ENCODE results near the gene RNU7-1.

The RNU7-1 gene

DNA sequence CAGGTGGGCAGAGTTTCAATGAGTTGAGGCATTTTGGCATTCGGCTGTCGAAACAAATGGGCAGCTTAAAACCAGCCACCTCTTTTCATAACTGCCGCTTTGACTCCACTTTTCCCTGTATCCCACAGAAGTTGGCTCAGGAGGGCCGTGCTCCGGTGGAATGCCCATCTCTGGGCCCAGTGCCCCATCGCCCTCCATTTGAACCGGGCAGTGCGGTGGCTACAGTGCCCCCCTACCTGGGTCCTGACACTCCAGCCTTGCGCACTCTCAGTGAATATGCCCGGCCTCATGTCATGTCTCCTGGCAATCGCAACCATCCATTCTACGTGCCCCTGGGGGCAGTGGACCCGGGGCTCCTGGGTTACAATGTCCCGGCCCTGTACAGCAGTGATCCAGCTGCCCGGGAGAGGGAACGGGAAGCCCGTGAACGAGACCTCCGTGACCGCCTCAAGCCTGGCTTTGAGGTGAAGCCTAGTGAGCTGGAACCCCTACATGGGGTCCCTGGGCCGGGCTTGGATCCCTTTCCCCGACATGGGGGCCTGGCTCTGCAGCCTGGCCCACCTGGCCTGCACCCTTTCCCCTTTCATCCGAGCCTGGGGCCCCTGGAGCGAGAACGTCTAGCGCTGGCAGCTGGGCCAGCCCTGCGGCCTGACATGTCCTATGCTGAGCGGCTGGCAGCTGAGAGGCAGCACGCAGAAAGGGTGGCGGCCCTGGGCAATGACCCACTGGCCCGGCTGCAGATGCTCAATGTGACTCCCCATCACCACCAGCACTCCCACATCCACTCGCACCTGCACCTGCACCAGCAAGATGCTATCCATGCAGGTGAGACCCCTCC lies 5.0 kb upstream of the RNU7-1 start:
- no peak for FAIRE-seq

DNA sequence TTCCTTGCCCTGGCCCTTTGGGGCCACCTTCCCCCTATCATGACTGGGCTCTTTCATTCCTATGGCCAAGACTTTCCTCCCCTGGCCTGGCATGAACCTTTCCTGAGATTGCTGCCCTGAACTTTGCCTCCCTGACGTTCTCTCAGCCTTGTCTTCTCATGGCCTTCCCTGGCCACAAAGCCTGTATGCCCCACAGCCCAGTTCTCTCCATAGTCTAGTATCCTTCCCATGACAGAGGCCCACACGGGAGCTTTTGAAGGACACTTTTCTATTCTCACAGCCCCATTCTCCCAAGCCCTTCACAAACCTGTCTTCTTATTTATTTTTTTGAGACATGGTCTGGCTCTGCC lies 4.5 kb upstream of the RNU7-1 start:
- FAIRE-seq, result no peak

DNA sequence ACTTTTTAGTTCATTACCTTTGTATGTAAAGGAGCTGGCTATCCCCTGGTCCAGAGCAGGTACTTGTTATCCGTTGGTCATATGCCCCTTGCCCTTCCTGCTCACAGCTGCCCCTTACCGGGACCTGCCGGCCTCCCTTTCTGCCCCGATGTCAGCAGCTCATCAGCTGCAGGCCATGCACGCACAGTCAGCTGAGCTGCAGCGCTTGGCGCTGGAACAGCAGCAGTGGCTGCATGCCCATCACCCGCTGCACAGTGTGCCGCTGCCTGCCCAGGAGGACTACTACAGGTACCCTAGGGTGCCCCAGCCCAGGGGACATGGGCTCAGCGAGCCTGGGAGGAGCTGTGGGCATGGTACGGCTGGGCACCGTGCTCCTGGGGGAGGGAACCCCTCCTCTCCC lies 2.3 kb upstream of the RNU7-1 start:
- no peak for FAIRE-seq

DNA sequence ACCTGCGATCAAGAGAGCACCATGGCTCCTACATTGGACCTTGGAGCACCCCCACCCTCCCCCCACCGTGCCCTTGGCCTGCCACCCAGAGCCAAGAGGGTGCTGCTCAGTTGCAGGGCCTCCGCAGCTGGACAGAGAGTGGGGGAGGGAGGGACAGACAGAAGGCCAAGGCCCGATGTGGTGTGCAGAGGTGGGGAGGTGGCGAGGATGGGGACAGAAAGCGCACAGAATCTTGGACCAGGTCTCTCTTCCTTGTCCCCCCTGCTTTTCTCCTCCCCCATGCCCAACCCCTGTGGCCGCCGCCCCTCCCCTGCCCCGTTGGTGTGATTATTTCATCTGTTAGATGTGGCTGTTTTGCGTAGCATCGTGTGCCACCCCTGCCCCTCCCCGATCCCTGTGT lies 1.8 kb upstream of the RNU7-1 start:
- no peak for FAIRE-seq

DNA sequence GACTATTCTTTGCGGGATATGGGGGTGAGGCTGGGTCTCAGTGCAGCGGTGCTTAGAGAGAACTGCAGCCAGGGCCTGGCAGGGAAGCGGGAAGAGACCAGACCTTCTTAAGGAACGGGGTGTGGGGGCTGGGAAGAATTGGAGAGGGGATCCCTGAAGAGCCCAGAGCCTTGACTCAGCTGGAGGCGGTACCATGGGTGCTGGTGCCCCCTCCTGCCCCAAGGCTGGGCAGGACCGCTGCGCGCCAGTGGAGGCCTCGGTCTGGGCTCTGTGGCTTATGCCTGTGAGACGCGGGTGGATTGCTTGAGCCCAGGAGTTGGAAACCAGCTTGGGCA lies 1.3 kb upstream of the RNU7-1 start:
- no peak for FAIRE-seq

DNA sequence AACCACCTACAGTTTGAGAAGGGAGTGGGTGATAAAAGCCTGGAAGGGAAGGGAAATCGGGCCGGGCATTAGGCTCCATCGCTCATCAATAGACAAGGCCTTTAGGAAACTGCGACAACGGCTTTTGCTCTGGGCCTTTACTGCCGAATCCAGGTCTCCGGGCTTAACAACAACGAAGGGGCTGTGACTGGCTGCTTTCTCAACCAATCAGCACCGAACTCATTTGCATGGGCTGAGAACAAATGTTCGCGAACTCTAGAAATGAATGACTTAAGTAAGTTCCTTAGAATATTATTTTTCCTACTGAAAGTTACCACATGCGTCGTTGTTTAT lies 261 bp upstream of the RNU7-1 start:
- no peak for FAIRE-seq

DNA sequence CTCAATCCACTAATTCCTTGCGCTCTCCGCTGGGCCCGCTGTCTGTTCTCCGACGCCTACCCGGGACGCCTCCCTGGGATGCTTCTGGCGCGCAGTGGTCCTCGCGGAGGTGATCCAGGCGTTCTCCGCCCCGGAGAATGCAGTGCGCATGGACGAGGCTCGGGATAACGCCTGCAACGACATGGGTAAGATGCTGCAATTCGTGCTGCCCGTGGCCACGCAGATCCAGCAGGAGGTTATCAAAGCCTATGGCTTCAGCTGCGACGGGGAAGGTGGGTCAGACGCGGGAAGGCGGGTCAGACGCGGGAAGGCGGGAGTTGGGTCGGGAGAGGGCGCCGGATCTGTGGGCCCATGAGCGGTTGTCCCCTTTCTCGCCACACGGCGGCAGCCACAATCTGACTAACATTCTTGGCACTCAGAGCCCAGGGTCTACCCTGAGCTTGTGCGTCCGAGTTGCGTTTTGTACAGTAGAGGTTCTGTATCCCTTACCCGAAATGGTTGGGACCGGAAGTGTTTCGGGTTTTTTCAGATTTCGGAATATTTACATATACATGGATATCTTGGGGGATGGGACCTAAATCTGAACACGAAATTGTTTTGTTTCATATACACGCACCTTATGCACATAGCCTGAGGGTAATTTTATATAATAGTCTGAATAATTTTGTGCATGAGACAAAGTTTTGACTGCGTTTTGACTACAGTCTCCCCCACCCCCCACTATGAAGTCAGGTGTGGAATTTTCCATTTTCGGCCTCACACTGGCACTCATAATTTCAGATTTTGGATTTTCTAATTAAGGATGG lies 968 bp downstream of the RNU7-1 start:
- FAIRE-seq, result peak; percentile 61

DNA sequence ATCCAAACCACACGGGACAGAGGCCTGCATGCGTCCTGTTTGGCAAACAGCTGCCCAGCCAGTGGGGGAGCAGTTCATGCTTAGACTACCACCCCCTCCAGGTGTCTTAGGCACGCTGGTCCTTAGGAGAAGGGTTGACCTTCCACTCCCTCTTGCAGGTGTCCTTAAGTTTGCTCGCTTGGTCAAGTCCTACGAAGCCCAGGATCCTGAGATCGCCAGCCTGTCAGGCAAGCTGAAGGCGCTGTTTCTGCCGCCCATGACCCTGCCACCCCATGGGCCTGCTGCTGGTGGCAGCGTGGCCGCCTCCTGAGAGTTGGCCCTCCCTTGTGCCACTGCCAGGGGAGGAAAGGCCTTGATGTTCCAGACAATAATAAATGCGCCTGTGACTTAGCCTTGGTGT lies 2.0 kb downstream of the RNU7-1 start:
- FAIRE-seq, result no peak

DNA sequence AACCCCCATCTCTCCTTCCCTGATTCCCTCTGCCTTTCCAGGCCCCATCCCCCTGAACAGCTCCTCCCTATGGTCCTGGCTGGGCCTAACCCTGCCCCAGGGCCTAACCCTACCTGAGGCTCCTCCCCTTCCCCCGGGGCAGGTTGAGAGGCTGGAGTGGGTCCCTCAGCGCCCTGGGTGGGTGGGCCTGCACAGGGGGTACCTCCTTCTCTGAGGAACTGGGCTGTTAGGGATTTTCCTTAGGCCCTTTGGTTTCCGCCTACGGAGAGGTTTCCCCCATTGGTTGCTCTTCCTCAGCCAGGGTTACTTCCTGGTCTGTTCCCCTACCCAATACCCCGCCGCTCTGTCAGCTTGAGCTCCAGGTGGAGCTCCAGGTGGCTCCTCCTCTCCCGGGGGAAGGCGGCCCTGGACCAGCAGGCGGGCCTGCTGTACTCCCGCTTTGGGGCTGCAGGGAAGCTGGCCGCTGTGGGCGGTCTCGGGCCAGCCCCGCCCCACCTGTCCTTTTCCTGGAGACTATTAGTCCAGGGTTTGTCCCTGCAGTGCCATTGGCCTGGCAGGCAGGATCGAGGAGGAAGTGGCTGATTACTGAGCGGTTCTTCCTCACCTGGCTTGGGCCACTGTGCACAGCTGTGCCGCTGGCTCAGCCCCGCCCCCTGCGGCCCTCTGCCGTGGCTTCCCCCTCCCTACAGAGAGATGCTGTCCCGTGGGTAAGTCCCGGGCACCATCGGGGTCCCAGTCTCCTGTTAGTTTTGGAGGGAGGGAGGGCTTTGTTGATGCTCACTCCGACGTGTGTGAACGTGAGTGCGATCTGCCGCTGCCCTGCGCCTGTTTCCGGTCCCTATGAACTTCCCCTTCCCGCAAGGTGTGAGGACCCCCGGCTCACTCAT lies 2.7 kb downstream of the RNU7-1 start:
- no peak for FAIRE-seq

DNA sequence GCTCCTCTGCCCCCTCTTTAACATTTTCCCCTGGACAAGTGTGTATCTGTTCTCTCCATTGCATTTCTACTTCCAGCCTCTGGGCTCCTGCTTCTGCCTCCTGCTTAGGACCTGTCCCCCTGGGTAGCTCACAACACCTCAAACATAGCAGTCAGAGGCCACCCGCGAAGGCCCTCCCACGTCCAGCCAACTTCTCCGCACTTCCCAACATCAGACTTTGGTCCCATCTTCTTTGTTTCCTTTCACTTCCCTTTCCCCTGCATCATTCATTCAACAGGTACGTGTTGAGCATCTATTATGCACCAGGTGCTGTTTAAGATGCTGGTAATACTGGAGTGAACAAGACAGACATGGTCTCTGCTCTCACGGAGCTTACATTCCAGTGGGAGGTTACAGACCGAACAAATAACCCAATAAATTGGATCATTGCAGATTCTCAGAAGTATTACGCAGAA lies 3.3 kb downstream of the RNU7-1 start:
- no peak for FAIRE-seq

DNA sequence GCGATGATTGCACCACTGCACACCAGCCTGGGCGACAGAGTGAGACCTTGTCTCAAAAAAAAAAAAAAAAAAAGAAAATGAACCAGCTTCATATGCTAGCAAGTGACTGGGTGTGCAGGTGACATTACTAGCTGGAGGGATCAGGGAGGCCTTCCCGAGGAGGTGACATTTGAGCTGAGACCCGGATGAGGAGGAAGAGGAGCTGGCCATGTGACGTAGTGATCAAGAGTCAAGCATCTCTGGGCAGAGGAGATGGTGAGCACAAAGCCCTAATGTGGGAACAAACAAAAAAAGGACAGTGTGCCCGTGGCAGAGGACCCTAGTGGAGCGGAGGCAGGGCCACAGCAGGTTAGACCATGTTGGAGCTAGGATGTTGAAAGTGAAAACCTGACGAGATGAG lies 4.0 kb downstream of the RNU7-1 start:
- no peak for FAIRE-seq

DNA sequence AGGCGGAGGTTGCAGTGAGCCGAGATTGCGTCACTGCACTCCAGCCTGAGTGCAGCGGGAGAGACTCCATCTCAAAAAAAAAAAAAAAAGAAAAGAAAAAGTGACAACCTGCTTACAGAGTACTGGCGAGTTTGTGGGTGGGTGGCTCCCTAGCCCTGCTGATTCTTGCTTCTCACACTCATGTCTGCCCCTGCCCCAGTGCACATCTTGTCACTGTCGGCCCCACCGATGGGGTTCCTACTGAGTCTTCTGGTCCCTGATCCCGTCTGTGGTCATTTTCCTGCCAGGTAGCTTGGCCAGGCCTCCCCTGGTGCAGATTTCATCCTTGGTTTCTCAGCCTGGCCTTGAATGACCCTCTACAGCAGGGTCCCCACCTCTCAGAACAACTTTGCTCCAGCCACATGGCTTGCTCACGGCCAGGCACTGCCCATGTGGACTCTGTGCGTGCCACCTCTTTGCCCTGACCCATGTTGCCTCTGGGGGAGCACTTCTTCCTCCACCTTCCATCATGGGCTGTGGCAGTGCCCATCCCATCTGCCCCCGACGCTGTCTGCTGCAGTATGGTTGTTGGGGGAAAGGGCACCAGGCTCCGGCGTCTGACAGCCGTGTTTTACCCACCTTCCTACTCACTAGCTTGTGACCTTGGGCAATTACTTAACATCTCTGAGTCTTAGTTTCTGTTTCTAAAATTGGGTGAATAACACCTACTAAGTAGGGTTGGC lies 5.4 kb downstream of the RNU7-1 start:
- no peak for FAIRE-seq

DNA sequence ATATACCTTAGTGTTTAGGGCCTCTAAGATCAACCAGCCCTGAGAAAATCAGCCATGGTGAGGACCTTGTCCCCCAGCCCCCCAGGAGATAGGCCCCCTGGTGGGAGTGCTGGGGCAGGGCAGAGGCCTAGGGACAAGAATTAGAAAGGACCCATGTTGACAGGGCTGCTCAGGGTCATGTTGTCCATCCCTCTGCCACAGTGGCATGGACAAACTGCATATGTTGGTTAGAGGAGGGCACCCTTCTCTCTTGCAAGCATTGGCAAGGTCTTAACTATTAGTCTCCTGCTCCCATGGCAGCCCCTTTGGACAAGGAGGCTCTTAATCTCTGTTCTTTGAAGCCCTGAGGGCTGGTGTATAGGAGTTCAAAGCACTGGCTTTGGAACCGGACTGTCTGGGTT lies 6.8 kb downstream of the RNU7-1 start:
- no peak for FAIRE-seq

DNA sequence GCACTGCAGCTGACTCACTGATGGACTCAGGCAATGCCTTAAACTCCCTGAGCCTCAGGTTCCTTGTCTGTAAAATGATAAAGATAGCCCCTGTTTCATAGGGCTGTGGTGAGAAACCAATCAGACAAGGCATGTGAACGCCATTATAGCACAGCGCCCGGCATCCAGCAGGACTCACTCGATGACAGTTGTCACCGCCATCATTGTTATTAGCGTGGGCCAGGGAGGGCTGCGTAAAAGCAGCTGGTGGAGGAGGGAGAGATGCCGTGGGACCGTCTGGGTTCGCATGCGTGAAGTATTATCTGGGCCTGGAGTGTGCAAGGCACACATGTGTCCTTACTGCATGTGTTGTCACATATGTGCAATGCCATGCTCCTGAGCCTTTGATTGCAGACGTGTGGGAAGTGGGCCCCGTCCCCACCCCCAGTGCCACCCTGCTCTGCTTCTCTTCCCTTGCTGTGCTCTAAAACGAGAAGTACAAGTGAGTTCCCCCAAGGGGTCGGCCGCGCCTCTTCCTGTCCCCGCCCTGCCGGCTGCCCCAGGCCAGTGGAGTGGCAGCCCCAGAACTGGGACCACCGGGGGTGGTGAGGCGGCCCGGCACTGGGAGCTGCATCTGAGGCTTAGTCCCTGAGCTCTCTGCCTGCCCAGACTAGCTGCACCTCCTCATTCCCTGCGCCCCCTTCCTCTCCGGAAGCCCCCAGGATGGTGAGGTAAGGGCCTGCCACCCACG lies 7.4 kb downstream of the RNU7-1 start, which contains the start of gene PTPN6:
PTPN6 (plus strand) TSS at position 546 of the 730 bp plus-strand sequence; CDS start at position 703, 157 bp downstream.
- FAIRE-seq, result no peak

DNA sequence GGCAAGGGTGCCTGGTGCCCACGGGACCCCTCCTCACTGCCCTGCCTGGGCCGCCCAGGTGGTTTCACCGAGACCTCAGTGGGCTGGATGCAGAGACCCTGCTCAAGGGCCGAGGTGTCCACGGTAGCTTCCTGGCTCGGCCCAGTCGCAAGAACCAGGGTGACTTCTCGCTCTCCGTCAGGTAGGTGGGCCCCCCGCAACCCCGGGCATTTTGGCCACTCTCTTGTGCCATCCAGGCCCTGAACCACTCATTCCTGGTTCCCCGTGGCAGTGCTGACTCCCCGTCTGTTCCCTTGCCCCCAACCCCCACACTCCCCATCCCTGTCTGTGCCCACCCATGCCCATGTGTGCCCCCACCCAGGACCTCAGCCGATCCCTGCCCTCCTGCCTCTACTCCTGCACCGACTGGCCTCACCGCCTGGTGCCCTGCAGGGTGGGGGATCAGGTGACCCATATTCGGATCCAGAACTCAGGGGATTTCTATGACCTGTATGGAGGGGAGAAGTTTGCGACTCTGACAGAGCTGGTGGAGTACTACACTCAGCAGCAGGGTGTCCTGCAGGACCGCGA lies 8.0 kb downstream of the RNU7-1 start:
- FAIRE-seq, result no peak

DNA sequence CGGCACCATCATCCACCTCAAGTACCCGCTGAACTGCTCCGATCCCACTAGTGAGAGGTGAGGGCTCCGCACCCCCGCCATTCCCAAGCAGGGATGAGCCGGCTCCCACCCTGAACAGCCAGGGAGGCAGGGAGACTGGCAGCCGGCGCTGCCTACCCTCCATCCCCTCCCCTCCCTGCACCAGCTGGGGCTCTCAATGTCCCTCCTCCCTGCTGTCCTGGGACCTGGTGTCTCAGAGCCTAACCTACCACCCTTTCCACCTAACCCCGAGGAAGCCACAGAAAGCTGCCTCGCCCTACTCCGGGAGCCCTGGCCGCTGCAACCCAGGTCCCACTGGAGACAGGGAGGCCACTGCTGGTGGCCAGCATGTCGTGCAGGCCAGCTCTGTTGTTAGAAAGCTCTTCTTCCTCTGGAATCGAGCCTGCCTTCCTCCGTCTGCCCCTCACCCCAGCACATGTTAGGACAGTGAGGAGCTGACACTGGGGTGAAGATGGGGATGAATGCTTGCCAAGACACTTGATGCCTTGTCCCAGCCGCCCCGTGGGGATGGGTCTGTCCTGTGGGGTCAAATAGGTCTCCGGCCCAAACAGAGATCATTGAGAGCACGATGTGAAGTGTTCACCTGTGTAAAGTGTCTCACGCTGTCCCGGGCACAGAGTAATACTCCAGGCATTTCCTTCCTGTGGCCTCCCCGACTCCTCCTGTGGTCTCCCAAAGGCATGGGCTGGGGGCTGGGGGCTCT lies 8.7 kb downstream of the RNU7-1 start:
- FAIRE-seq, result no peak

DNA sequence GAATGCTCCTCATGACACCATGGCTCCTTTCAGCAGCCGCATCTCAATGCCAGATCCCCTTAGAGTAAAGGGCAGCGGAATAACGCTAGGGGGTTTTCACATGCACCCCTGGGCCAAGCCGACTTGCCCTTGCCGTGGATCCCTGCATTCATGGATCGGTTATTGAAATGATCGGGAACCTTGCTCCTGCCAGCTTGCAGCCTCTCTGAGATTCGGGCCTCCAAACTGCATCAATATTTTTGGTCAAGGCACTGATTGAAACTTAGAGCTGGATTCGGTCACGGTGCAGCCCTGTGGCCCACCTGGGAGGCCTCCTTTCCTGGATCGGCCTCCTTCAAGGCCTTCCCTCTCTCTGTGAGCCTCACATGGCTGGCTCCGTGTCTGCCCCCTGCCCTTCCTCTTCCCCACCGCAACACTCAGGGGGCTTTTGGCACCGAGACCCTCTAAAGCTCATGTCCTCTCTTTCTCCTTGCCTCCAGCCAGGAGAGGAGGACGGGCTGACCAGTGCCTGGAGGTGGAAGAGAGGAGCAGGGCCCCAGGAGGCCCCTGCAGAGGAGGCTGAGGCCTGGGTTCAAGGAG lies 9.3 kb downstream of the RNU7-1 start:
- no peak for FAIRE-seq

DNA sequence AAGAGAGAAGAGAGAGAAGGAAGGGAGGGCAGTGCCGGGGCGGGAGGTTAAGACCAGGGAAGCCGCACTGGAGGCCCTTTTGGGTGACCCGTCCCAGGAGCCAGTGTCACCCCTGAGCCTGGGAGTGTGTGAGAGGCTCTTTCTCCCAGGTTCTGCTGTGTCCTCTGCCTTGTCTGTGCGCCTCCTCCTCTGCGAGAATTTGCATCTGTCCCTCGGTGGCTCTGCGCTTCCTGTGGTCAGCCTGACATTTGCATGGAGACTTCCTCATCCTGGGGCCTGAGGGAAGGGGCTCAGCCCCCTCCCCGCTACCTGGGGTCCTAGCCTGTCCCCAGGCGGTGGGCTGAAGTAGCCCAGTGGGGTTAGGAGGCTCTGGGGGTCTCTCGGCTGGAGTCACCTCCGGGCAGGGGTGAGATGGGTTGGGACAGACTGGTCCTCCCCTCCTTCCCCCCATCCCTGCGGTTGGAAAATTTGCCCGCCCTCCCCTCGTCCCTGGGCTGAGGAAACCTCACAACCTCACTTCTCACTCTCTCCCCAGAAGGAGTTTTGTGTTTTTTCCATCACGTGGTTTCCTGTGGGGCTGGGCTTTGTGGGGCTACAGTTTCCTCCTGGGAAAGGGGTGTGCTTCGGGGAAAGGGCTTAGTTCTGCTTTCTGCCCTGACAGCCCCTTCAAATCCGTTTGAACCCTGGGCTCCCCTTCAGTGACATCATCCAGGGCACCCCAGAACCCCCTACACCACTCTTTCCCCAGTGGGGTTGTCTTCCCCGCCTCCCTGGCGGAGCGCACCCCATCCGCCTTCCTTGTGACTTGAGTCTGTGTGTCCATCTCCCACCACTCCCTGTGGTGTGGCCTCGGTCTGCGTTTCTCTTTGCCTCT lies 10.1 kb downstream of the RNU7-1 start:
- no peak for FAIRE-seq
